OCI-LY3 (cell line): ENCODE results near the gene NEU4.

Experiments used
- H2AFZ ChIP-seq: fragments of 200-600, 300-600 bp; shearing (Covaris generic); 2 replicates; pipeline ENCODE4 v1.6.0; 2014; ENCODE audit warnings: antibody characterized with exemption, low read depth, low read length
- H3K27ac ChIP-seq: fragments of 200-600, 300-600 bp; sonication (generic); 2 replicates; pipeline ENCODE4 v1.5.1; 2014; ENCODE audit warnings: mild to moderate bottlenecking, low read length, moderate library complexity, mixed read lengths
- H3K27me3 ChIP-seq: fragments of 200-600, 300-600 bp; sonication (generic); 2 replicates; pipeline ENCODE4 v1.6.1; 2014; ENCODE audit warnings: low read depth, low read length, mixed read lengths
- H3K36me3 ChIP-seq: fragments of 200-600, 300-600 bp; sonication (generic); replicated peaks from 2 replicates; pipeline ENCODE3; 2014; ENCODE audit warnings: low read depth, low read length, mixed read lengths
- H3K4me1 ChIP-seq: fragments of 300-600, 200-600 bp; sonication (generic); 2 replicates; pipeline ENCODE4 v1.6.1; 2014; ENCODE audit warnings: low read length, mixed read lengths
- H3K4me2 ChIP-seq: fragments of 200-600, 300-600 bp; sonication (generic); 2 replicates; pipeline ENCODE4 v1.6.1; 2014; ENCODE audit warnings: low read length, mixed read lengths
- H3K4me3 ChIP-seq: fragments of 300-600, 200-600 bp; sonication (generic); 2 replicates; pipeline ENCODE4 v1.5.1; 2014; ENCODE audit warnings: antibody characterized with exemption, mild to moderate bottlenecking, low read length, moderate library complexity
- H3K79me2 ChIP-seq: fragments of 300-600, 200-600 bp; shearing (Covaris generic); 2 replicates; pipeline ENCODE4 v1.6.1; 2014; ENCODE audit warnings: mild to moderate bottlenecking, low read length, mixed read lengths
- H3K9ac ChIP-seq: fragments of 300-600, 200-600 bp; shearing (Covaris generic); 2 replicates; pipeline ENCODE4 v1.6.0; 2014; ENCODE audit warnings: mild to moderate bottlenecking, low read length, moderate library complexity
- H3K9me3 ChIP-seq: fragments of 200-600, 300-600 bp; shearing (Covaris generic); 2 replicates; pipeline ENCODE4 v1.6.1; 2014; ENCODE audit warnings: low read length, mixed read lengths; ENCODE audit not compliant: insufficient read depth
- H4K20me1 ChIP-seq: fragments of 200-600, 300-600 bp; sonication (generic); 2 replicates; pipeline ENCODE4 v1.6.1; 2016; ENCODE audit warnings: low read length, mixed read lengths; ENCODE audit not compliant: insufficient read depth
- EZH2phosphoT487 ChIP-seq: fragments of 200-600 bp; shearing (Covaris generic); IDR thresholded peaks from 2 replicates; pipeline ENCODE4 v1.6.1; 2018; ENCODE audit warnings: antibody characterized with exemption, mixed run types, low read depth
- TF ChIP-seq, protein P1 (sequence below): fragments of 200-600, 300-600 bp; sonication (generic); IDR thresholded peaks from 2 replicates; pipeline ENCODE4 v1.5.1; 2014; ENCODE audit warnings: antibody characterized with exemption, low read length, low read depth

Gene NEU4

GRCh38 chr2:241762933-241763369 is 46.0 kb upstream of the NEU4 start:
- no peak overlapping the region for H3K4me3 ChIP-seq
- no peaks in the 10 kb centered on the region for H3K4me1 ChIP-seq
- H3K9me3 ChIP-seq = no peaks in the 10 kb centered on the region
- H3K27ac ChIP-seq = no peak overlapping the region
- H3K27me3 ChIP-seq = no peaks in the 10 kb centered on the region
- no peaks in the 10 kb centered on the region for H4K20me1 ChIP-seq
- H3K79me2 ChIP-seq = no peaks in the 10 kb centered on the region
- no peak overlapping the region for H2AFZ ChIP-seq
- no peak for TF ChIP-seq EZH2phosphoT487
- TF ChIP-seq, protein P1, sequence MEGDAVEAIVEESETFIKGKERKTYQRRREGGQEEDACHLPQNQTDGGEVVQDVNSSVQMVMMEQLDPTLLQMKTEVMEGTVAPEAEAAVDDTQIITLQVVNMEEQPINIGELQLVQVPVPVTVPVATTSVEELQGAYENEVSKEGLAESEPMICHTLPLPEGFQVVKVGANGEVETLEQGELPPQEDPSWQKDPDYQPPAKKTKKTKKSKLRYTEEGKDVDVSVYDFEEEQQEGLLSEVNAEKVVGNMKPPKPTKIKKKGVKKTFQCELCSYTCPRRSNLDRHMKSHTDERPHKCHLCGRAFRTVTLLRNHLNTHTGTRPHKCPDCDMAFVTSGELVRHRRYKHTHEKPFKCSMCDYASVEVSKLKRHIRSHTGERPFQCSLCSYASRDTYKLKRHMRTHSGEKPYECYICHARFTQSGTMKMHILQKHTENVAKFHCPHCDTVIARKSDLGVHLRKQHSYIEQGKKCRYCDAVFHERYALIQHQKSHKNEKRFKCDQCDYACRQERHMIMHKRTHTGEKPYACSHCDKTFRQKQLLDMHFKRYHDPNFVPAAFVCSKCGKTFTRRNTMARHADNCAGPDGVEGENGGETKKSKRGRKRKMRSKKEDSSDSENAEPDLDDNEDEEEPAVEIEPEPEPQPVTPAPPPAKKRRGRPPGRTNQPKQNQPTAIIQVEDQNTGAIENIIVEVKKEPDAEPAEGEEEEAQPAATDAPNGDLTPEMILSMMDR = no peak
- H3K9ac ChIP-seq = no peak overlapping the region
- peaks cover 19% of the 10 kb centered on the region for H3K36me3 ChIP-seq
- H3K4me2 ChIP-seq = no peak overlapping the region

DNA sequence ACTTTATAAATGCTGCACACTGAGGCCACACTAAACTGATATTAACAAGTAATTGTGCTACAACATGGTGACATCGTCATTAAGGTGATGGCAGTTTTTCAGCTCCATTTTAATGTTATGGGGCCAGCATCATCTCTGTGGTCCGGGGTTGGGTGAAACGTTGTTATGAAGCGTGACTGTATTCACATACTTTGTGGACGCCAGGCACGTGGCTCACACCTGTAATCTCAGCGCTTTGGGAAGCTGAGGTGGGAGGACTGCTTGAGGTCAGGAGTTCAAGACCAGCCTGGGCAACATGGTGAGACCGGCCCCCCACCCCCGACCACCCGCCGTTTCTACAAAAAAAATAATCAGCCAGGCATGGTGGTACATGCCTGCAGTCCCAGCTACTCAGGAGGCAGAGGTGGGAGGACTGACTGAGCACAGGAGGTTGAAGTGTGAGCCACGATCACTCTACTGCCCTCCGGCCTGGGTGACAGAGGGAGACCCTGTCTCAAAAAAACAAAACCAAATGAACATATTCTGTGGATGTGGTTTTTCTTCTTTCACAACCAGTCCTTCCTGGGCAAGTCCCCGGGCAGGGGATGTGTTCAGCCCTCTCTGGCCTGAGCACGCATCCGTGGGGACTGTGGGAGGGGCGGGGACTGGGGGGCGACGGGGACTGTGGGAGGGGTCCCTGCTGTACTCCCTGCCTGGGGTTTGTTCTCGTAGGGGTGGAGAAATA is 45.3 kb upstream of the NEU4 start:
- no peak overlapping the region for H3K4me3 ChIP-seq
- no peak overlapping the region for H2AFZ ChIP-seq
- no peaks in the 10 kb centered on the region for H3K9me3 ChIP-seq
- no peak overlapping the region for H3K4me2 ChIP-seq
- peaks cover 19% of the 10 kb centered on the region for H3K36me3 ChIP-seq
- no peaks in the 10 kb centered on the region for H4K20me1 ChIP-seq
- H3K27ac ChIP-seq = no peak overlapping the region
- H3K27me3 ChIP-seq = no peaks in the 10 kb centered on the region
- TF ChIP-seq EZH2phosphoT487 = no peak
- TF ChIP-seq, protein P1 = no peak
- no peaks in the 10 kb centered on the region for H3K79me2 ChIP-seq
- H3K9ac ChIP-seq = no peak overlapping the region
- no peaks in the 10 kb centered on the region for H3K4me1 ChIP-seq

- H3K79me2 ChIP-seq = no peaks in the 10 kb centered on the region
- no peaks in the 10 kb centered on the region for H3K4me1 ChIP-seq
- H3K36me3 ChIP-seq = peaks cover 13% of the 10 kb centered on the region
- no peak overlapping the region for H3K4me2 ChIP-seq
- H3K27me3 ChIP-seq = no peaks in the 10 kb centered on the region
- TF ChIP-seq, protein P1 = no peak
- no peak for TF ChIP-seq EZH2phosphoT487
- H3K9ac ChIP-seq = no peak overlapping the region
- no peak overlapping the region for H2AFZ ChIP-seq
- H3K27ac ChIP-seq = no peak overlapping the region
- H4K20me1 ChIP-seq = no peaks in the 10 kb centered on the region
- H3K9me3 ChIP-seq = no peaks in the 10 kb centered on the region
- H3K4me3 ChIP-seq = no peak overlapping the region
Measured at GRCh38 chr2:241764275-241765241, 44.4 kb upstream of the NEU4 start.
